GM18517 (cell line): ENCODE measurements around the gene TXNDC11.
A peak's percentile ranks its signal among the peaks of the same experiment; 100 is the strongest.

Source experiments
- ATAC-seq: cut with Tn5 transposase; IDR thresholded peaks from one replicate; pipeline ENCODE4 v1.9.1; 2021; ENCODE audit warnings: mild to moderate bottlenecking, moderate library complexity; ENCODE audit not compliant: unreplicated experiment

The TXNDC11 gene

DNA sequence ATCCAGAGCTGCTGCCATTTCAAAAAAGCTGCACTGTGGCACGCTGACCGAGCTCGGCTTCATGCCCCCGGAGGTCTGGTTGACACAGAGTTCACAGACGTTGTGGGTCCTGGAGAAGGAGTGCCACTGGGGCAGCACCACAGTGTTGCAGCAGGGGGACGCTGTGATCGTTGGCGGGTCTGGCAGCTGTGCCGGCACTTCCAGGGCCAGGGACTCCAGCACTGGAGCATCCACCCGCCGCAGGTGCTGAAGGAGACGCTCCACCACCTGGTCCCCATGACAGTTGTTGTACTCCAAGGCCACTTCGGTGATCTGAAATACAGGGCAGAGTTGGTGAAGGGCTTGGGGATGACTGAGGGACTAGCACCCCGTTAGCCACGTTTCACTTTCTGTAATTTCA, 50.9 kb downstream of the TXNDC11 start:
- no peak for ATAC-seq

DNA sequence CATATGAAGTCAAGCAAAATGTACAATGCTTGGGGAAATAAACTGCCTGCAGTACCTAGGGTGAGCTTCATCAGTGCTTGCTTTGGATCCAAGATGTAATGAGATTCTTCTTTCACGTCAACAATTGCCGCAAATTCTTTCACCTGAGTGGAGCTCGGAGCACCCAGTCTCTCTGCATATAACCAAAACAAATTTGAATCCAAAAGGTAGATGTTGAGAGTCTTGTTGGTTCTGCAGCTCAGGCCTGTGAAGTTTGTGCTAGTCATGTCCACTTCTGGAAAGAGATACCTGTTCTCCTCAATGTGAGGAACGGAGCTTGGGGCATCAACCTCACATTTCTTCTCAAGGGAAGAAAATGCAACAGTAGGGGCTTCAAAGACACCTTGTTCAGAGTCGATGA, 51.4 kb downstream of the TXNDC11 start:
- no peak for ATAC-seq

GRCh38 chr16:11689031-11689840, 53.4 kb downstream of the TXNDC11 start:
- ATAC-seq: peak; percentile 84

DNA sequence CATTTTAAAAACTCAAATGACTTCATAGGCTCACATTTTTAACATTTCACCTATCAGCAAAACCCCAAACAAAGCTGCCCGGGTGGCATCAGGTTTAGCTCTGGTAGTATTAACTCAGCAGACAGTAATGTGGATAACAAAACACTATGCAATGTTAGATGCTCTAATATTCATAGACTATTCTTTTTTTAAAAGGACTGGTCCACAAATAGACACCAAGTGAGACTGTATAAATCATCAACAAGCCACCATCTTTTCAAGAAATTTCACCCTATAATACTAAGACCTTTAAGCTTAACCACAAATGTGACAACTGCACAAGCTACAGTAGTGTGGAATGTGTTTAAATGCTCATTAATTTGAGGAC, 54.2 kb downstream of the TXNDC11 start:
- ATAC-seq: peak; percentile 3

DNA sequence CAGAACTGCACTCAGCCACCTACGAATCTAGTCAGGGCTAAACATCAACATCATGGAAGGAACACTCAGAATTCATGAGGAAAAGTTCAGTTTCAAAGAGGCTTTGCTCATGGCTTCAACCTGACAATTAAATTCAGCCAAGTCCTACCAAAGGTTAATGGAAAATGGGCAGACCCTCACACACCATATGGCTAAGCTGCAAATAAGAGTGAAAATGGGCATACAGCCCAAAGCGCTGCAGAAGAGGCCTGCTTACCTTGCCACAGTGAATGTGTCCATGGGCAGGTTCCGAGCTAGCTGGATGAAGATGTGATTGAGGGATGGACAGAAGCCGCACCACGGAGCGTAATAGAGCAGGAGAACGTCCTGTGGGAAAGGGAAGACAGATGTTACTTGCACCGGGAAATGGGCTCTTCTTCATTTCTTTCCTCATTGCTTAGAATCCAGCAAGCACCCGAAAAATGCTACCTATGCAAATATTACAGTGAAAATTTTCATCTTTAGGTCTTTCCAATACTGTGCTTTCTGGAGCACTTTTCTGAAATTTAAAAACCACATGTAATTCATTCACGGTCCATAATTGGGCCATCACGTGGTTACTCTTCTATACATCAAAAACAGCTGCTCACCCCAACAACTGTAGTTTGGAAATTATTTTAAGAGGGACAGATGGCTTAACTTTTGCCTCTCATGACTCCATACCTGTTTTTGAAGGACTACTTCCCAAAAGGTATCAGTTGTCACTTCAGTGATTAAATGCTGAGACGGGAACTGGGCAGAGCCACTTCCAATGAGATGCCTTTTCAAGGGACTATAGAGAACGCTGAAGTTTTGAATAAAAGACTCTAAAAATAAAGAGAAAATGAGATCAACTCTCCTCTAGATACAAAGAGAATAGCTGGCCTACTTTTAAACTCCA, 54.8 kb downstream of the TXNDC11 start:
- ATAC-seq: no peak

DNA sequence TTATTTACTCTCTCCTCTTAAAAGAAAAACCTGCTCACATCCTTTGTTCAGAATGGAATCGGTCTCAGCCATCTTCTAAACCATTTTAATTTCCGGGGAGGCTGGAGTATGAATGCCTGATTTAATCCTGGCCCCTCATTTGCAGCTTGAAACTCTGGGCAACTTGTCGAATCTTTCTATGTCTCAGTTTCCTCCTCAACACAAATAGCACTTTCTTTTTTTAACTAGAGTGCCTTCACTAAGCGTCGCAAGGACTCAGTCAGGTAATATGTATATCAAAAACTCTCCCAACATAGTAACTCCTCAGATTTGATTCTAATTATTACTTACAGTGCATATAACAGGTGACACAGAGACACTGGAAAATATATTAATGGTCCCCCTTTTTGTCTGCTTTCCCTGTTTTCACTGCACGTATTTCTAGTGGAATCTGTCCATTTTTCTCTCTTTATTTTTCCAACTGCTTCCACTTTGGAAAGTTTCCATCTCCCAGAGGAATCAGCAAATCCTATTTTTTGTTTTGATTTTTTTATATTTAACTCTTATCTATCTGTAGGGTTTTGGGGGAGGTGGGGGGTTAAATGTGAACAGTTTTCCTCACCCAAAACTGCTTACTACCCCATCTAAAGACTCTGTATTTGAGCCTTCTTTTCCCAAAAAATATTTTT, 55.8 kb downstream of the TXNDC11 start:
- no peak for ATAC-seq

- no peak for ATAC-seq
Measured at GRCh38 chr16:11685844-11686618, 56.6 kb downstream of the TXNDC11 start.

GRCh38 chr16:11684231-11685025, 58.2 kb downstream of the TXNDC11 start:
- no peak for ATAC-seq

DNA sequence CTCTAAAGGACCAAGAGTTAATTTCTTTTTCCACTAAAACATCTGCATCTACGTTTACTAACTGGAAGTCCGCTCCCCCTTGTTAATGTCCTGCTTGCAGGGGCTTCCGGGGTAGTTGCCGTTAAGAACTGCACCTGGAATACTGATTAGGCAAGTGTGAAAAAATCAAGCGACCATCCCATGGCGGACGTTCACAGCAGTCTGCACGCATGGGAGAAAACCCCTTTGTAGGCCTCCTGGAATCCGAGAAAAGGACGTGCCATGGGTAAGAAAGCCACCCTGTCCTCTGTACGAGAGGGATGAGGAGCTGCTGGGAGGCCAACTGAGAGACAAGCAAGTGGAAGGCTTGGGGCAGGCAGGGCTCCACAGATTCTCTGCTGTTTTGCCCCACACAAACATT, 59.5 kb downstream of the TXNDC11 start:
- ATAC-seq: no peak

DNA sequence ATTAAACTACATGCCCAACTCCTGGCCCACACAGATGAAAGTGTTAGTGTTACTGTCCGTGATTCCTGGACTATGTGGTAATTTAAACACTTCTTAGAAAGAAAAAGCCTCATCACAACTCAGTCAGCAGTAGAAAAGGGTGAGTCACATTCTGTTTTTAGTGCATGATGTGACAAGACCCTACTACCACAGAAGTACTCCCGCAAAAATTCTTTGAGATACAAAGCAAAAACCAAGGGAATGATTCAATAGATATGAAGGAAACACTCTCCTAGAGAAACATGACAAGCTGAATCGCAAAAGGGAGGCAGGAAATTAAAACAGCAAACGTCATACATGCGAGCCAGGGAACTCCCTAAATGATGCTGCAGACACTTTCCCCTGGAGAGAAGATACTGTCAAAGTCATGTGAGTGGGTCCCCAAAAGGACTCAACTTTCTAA, 60.0 kb downstream of the TXNDC11 start:
- peak; percentile 28 for ATAC-seq

GRCh38 chr16:11681976-11682654, 60.5 kb downstream of the TXNDC11 start:
- ATAC-seq: peak; percentile 53

- peak; percentile 14 for ATAC-seq
Measured at GRCh38 chr16:11681556-11681955, 61.1 kb downstream of the TXNDC11 start.

DNA sequence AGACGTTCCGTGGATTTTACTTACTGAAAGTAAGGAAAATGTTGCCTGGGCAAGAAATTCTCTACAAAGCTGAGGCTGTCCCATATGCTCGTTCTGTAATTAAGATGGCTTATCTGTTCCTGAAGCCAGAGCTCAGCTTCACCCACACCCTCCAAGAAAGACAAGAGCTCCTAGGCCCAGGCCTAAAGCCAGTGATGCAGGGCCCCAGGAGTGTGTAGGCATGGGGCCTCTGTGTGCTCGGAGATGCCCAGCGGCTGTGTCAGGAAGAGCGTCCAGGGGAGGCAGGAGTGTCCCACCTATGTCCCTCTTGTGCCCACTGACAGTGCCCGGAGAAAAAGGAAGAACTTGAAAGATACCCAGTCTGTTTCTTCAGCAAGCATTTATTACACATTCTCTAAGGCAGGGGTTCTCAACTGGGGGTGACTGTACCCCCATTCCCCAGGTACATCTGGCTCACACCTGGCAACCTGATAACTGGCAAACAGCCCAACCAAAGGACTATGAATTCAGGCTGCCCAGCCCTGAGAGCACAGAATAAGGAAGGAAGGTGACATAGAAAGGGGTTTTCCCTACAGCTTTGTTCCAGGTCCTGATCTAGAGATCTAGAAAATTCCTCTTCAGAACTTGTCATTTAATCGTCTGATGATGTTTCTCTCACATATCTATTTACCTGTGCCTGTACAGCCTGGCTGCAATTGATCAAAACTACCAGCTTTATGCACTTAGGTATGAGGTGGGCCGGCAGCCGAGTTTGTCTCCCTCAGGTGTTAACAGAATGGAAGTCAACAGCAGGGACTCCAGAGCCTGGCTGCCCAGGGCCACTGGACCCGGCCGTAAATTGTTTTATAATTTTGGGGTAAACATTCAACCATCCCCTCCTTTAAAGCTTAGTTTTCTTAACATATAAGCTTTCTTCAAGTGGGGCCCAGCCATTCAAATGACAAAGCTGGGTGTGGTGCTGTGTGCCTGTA, 62.4 kb downstream of the TXNDC11 start:
- no peak for ATAC-seq

GRCh38 chr16:11679250-11679649, 63.4 kb downstream of the TXNDC11 start:
- no peak for ATAC-seq

- ATAC-seq: no peak
Measured at GRCh38 chr16:11677959-11678881, 64.4 kb downstream of the TXNDC11 start.

- no peak for ATAC-seq
Measured at GRCh38 chr16:11677451-11677951, 65.2 kb downstream of the TXNDC11 start.

DNA sequence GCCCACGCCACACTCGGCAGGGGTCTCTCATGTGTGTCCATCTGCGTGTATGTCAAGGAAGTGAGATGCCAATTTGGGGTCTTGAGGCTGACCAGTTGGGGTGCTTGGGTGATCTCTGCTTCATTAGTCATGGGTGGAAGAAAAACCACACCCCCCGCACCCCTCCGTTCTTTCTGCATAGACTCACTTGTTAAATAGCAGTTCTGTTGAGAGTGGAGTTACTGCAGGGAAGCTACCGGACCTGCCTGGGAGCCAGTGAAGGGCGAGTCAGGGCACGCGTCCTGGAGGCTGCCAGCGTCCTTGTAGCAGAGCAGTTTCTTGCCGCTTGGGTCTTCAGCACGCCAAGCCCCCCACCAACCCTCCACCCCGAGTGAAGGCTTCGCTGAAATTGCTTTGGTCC, 65.9 kb downstream of the TXNDC11 start:
- no peak for ATAC-seq
